Measurements from ENCODE around the gene LTBP4. TPM values are rescaled to one million over a fixed set of nuclear protein-coding genes. Genes with fewer than 3 reads are reported as not detected.

The LTBP4 gene
- total RNA-seq, 1 experiment from 2014 or later: 30.8 TPM

- H3K36me3 ChIP-seq (ENCODE audit: control insufficient read depth, insufficient read depth, low read length): no peaks in the 10 kb centered on the region
- DNase-seq: no peak
- no peaks in the 10 kb centered on the region for H3K9me3 ChIP-seq
- Mint-ChIP-seq H3K27me3 (ENCODE audit: insufficient read depth, unreplicated experiment) (peaks cover 19% of the 10 kb centered on the region), H3K27ac (ENCODE audit: unreplicated experiment) (no peak overlapping the region), H3K36me3 (ENCODE audit: insufficient read depth, unreplicated experiment) (peaks cover 19% of the 10 kb centered on the region), H3K4me3 (ENCODE audit: unreplicated experiment) (peak overlapping the region; percentile 55), H3K9me3 (ENCODE audit: unreplicated experiment) (no peaks in the 10 kb centered on the region), H3K4me1 (ENCODE audit: low read depth, unreplicated experiment) (peaks cover 38% of the 10 kb centered on the region)
- CTCF ChIA-PET: interaction anchor here (0.7 to 2.1 kb wide), 5 partner anchors 9 to 389 kb away, joined by 3 to 11 read pairs (median 4); no protein-coding TSS in a partner anchor
- intact Hi-C loops (cut with micrococcal nuclease; ENCODE audit: unreplicated experiment): loop anchor here (5.0 kb wide), 2 partner anchors 133 to 293 kb away; partner anchors contain the start of genes BLVRB and SPTBN4
- POLR2A ChIA-PET: no interaction called here
- BruUV-seq (replicated peaks): no TSS peak
- peak overlapping the region; percentile 60 for H3K4me3 ChIP-seq (ENCODE audit: low read depth, low read length)
- H3K4me1 ChIP-seq: peaks cover 44% of the 10 kb centered on the region
- peaks cover 4% of the 10 kb centered on the region; the same call in 1 of the 2 replicates for H3K27me3 ChIP-seq (replicated peaks; ENCODE audit: control insufficient read depth, insufficient read depth, low read length)
- no peak for TF ChIP-seq CTCF (IDR thresholded peaks at IDR 0.05; ENCODE audit: insufficient read depth in 1 of 2, low read depth in 1 of 2, low read length in 1 of 2, severe bottlenecking in 1 of 2, unreplicated experiment in 1 of 2)
Measured at GRCh38 chr19:40600570-40601133, 517 bp upstream of the LTBP4 start.

GRCh38 chr19:40603071-40603388 is 1.9 kb downstream of the LTBP4 start:
- no TSS peak for BruUV-seq (replicated peaks)
- Mint-ChIP-seq H3K27ac (ENCODE audit: unreplicated experiment) (peak overlapping the region; percentile 72), H3K27me3 (ENCODE audit: insufficient read depth, unreplicated experiment) (peaks cover 14% of the 10 kb centered on the region), H3K9me3 (ENCODE audit: unreplicated experiment) (no peaks in the 10 kb centered on the region), H3K4me3 (ENCODE audit: unreplicated experiment) (peak overlapping the region; percentile 87), H3K4me1 (ENCODE audit: low read depth, unreplicated experiment) (peaks cover 48% of the 10 kb centered on the region), H3K36me3 (ENCODE audit: insufficient read depth, unreplicated experiment) (peaks cover 25% of the 10 kb centered on the region)
- DNase-seq: no peak
- H3K4me1 ChIP-seq: peaks cover 54% of the 10 kb centered on the region
- H3K27me3 ChIP-seq (replicated peaks; ENCODE audit: control insufficient read depth, insufficient read depth, low read length): peaks cover 2% of the 10 kb centered on the region; the same call in 1 of the 2 replicates
- POLR2A ChIA-PET: interaction anchor here (0.7 to 1.2 kb wide), 2 partner anchors 11 to 114 kb away, joined by 4 to 6 read pairs; partner anchors contain the start of genes COQ8B and ITPKC
- TF ChIP-seq CTCF (IDR thresholded peaks at IDR 0.05; ENCODE audit: insufficient read depth in 1 of 2, low read depth in 1 of 2, low read length in 1 of 2, severe bottlenecking in 1 of 2, unreplicated experiment in 1 of 2): no peak
- H3K9me3 ChIP-seq: no peaks in the 10 kb centered on the region
- intact Hi-C loops (cut with micrococcal nuclease; ENCODE audit: unreplicated experiment): loop anchor here (1.0 to 5.0 kb wide), 3 partner anchors 11 to 296 kb away; partner anchors contain the start of genes BLVRB and SPTBN4
- no peaks in the 10 kb centered on the region for H3K36me3 ChIP-seq (ENCODE audit: control insufficient read depth, insufficient read depth, low read length)
- H3K4me3 ChIP-seq (ENCODE audit: low read depth, low read length): peak overlapping the region; percentile 3; the same call in 1 of the 2 replicates
- CTCF ChIA-PET: interaction anchor here (0.6 to 4.3 kb wide), 15 partner anchors 11 to 313 kb away, joined by 3 to 45 read pairs (median 8); partner anchors contain the start of gene RAB4B

GRCh38 chr19:40603389-40604170 is 2.4 kb downstream of the LTBP4 start:
- H3K4me1 Mint-ChIP-seq (ENCODE audit: low read depth, unreplicated experiment): peaks cover 52% of the 10 kb centered on the region
- no peaks in the 10 kb centered on the region for H3K9me3 Mint-ChIP-seq (ENCODE audit: unreplicated experiment)
- peaks cover 11% of the 10 kb centered on the region for H3K27me3 Mint-ChIP-seq (ENCODE audit: insufficient read depth, unreplicated experiment)
- ChIA-PET CTCF (interaction anchor here (0.6 to 4.3 kb wide), 28 partner anchors 10 to 760 kb away, joined by 3 to 45 read pairs (median 4); partner anchors contain the start of genes BLVRB and RAB4B), POLR2A (interaction anchor here (0.6 to 2.1 kb wide), 8 partner anchors 11 to 377 kb away, joined by 3 to 10 read pairs (median 4); partner anchors contain the start of genes BLVRB, CCNP, COQ8B and ITPKC)
- Histone ChIP-seq H3K4me3 (ENCODE audit: low read depth, low read length) (peak overlapping the region; percentile 24), H3K9me3 (no peaks in the 10 kb centered on the region), H3K27me3 (replicated peaks; ENCODE audit: control insufficient read depth, insufficient read depth, low read length) (no peaks in the 10 kb centered on the region; the same call in 1 of the 2 replicates), H3K4me1 (peaks cover 54% of the 10 kb centered on the region), H3K36me3 (ENCODE audit: control insufficient read depth, insufficient read depth, low read length) (no peaks in the 10 kb centered on the region)
- intact Hi-C loops (cut with micrococcal nuclease; ENCODE audit: unreplicated experiment): loop anchor here (1.0 to 5.0 kb wide), 4 partner anchors 11 to 296 kb away; partner anchors contain the start of genes BLVRB and SPTBN4
- peak overlapping the region; percentile 87 for H3K4me3 Mint-ChIP-seq (ENCODE audit: unreplicated experiment)
- TSS peak; percentile 65 for BruUV-seq (replicated peaks)
- H3K36me3 Mint-ChIP-seq (ENCODE audit: insufficient read depth, unreplicated experiment): peaks cover 28% of the 10 kb centered on the region
- DNase-seq: peak; percentile 100
- TF ChIP-seq CTCF (IDR thresholded peaks at IDR 0.05; ENCODE audit: insufficient read depth in 1 of 2, low read depth in 1 of 2, low read length in 1 of 2, severe bottlenecking in 1 of 2, unreplicated experiment in 1 of 2): peak in 1 of 2 experiments; percentile 12
- H3K27ac Mint-ChIP-seq (ENCODE audit: unreplicated experiment): peak overlapping the region; percentile 72
